Esophagus muscularis mucosa (tissue), 4 donors: ENCODE measurements around the gene NRXN3. TPM values are rescaled to one million over a fixed set of nuclear protein-coding genes. Genes with fewer than 3 reads are reported as not detected.

Experiments used
- DNase-seq: peaks from one replicate; pipeline ENCODE4 v3.0.0-alpha.2; 2017; ENCODE audit errors: extremely low spot score
- H3K27ac ChIP-seq, 4 donors: fragments of 200-600 bp; sonication (generic); replicated peaks in 1 of 4; 1 replicate in 3 of 4; 2 replicates in 1 of 4; pipeline ENCODE4 v1.5.1; 2016 to 2019; ENCODE audit warnings: mild to moderate bottlenecking in 1 of 4
- H3K27me3 ChIP-seq, 4 donors: fragments of 200-600 bp; sonication (generic); one replicate each; pipeline versions ENCODE4 v1.5.1 to v1.6.0; 2016 to 2019
- H3K36me3 ChIP-seq, 4 donors: fragments of 200-600 bp; sonication (generic); one replicate each; pipeline ENCODE4 v1.5.1; 2016 to 2019
- H3K4me1 ChIP-seq, 4 donors: fragments of 200-600 bp; sonication (generic); one replicate each; pipeline ENCODE4 v1.5.1; 2016 to 2019
- H3K4me3 ChIP-seq, 4 donors: fragments of 200-600 bp; sonication (generic); 1 replicate in 2 of 4; 2 replicates in 2 of 4; pipeline ENCODE4 v1.5.1; 2016 to 2019; ENCODE audit warnings: mild to moderate bottlenecking in 4 of 4, moderate library complexity in 1 of 4
- H3K9me3 ChIP-seq, 4 donors: fragments of 200-600 bp; sonication (generic); 1 replicate in 3 of 4; 2 replicates in 1 of 4; pipeline ENCODE4 v1.5.1; 2016 to 2019
- EP300 ChIP-seq: sonication (generic); formaldehyde crosslinking; IDR thresholded peaks from one replicate; pipeline ENCODE4 v1.6.1; 2017; ENCODE audit warnings: antibody characterized with exemption
- POLR2A ChIP-seq: fragments of 450-650 bp; IDR thresholded peaks from one replicate; pipeline ENCODE4 v1.6.1; 2017; ENCODE audit warnings: antibody characterized with exemption, moderate library complexity, mild to moderate bottlenecking, low read depth
- POLR2AphosphoS5 ChIP-seq, 2 donors: sonication (generic); formaldehyde crosslinking; IDR thresholded peaks; one replicate each; pipeline ENCODE4 v1.6.1; 2017; ENCODE audit warnings: antibody characterized with exemption in 2 of 2
- WGBS: methylation state at CpG from one replicate; pipeline ENCODE4 v1.1.5; 2018; 5-methylcytosine and 5-hydroxymethylcytosine counted together
- intact Hi-C: fragments of 100-400 bp; cut with DNase I; formaldehyde crosslinking; loops from one replicate; pipeline ENCODE4 v1.15.1; 2023
- total RNA-seq, 4 donors: library from RNA; depleted of rRNA; stranded (reverse); fragments of >200 nt; gene quantifications; one replicate each; pipeline versions ENCODE4 v1.1.0 to v1.2.1, GENCODE V29; 2016
- TF ChIP-seq, protein P1 (sequence below), 3 experiments: fragments of 200-600 bp in 2 of 3; fragments of 450-650 bp in 1 of 3; sonication (generic) in 2 of 3; IDR thresholded peaks; one replicate each; pipeline ENCODE4 v1.5.1; 2017 to 2019; ENCODE audit warnings: antibody characterized with exemption in 3 of 3, mild to moderate bottlenecking in 2 of 3, moderate library complexity in 1 of 3

Gene NRXN3
- total RNA-seq, 4 donors from 2014 or later = 71.1 to 159 (median 122) TPM

DNA sequence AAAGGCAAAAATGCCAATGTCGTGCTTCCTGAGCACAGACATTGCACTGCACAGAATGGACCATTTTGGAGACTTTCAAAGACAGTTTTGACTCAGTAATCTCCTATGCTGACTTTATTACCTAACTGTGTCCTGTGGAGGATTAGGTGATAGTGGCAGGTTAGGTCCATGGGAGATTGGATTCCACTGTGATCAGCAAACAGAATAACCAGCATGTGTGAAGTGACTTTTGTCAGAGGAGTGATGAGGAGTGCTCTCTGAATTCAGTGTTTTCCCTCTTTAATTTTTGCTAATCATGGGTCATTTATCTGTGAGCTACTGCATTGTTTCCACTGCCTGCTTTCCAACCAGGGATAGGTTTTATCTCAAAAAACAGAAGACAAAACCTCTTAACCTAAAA, 1378.7 kb downstream of the NRXN3 start:
- TF ChIP-seq EP300 (no peak), POLR2AphosphoS5 (IDR thresholded peaks at IDR 0.05) (no peak)
- TF ChIP-seq, protein P1, sequence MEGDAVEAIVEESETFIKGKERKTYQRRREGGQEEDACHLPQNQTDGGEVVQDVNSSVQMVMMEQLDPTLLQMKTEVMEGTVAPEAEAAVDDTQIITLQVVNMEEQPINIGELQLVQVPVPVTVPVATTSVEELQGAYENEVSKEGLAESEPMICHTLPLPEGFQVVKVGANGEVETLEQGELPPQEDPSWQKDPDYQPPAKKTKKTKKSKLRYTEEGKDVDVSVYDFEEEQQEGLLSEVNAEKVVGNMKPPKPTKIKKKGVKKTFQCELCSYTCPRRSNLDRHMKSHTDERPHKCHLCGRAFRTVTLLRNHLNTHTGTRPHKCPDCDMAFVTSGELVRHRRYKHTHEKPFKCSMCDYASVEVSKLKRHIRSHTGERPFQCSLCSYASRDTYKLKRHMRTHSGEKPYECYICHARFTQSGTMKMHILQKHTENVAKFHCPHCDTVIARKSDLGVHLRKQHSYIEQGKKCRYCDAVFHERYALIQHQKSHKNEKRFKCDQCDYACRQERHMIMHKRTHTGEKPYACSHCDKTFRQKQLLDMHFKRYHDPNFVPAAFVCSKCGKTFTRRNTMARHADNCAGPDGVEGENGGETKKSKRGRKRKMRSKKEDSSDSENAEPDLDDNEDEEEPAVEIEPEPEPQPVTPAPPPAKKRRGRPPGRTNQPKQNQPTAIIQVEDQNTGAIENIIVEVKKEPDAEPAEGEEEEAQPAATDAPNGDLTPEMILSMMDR (IDR thresholded peaks at IDR 0.05) = no peak
- intact Hi-C loops = no loop called here
- DNase-seq = no peak

GRCh38 chr14:79549515-79549914, 1379.3 kb downstream of the NRXN3 start:
- Histone ChIP-seq H3K4me3 (no peak overlapping the region), H3K4me1 (peaks cover 0 to 25% (median 22%) of the 10 kb centered on the region in 4 donors), H3K27me3 (no peaks in the 10 kb centered on the region), H3K36me3 (no peaks in the 10 kb centered on the region), H3K9me3 (no peaks in the 10 kb centered on the region), H3K27ac (no peak overlapping the region)
- TF ChIP-seq EP300 (no peak), POLR2A (no peak), POLR2AphosphoS5 (IDR thresholded peaks at IDR 0.05) (no peak)
- TF ChIP-seq, protein P1 (IDR thresholded peaks at IDR 0.05) = no peak
- DNase-seq = no peak
- intact Hi-C loops = no loop called here
- 76% methylated on average over 5 of the region's 5 CpGs for WGBS

More for the DNA sequence above, 1378.7 kb downstream of the NRXN3 start:
- no peaks in the 10 kb centered on the region for H3K9me3 ChIP-seq
- H3K27ac ChIP-seq = no peak overlapping the region
- H3K36me3 ChIP-seq = no peaks in the 10 kb centered on the region
- 96% methylated on average over 1 of the region's 1 CpG for WGBS
- H3K4me3 ChIP-seq = no peak overlapping the region
- peaks cover 1 to 32% (median 28%) of the 10 kb centered on the region in 4 donors for H3K4me1 ChIP-seq
- H3K27me3 ChIP-seq = no peaks in the 10 kb centered on the region

- DNase-seq = no peak
- Histone ChIP-seq H3K36me3 (no peaks in the 10 kb centered on the region), H3K27ac (no peak overlapping the region), H3K4me3 (no peak overlapping the region), H3K4me1 (peaks cover 0 to 13% (median 10%) of the 10 kb centered on the region in 4 donors), H3K27me3 (no peaks in the 10 kb centered on the region), H3K9me3 (no peaks in the 10 kb centered on the region)
- intact Hi-C loops = no loop called here
- WGBS = 78% methylated on average over 4 of the region's 4 CpGs
- TF ChIP-seq POLR2A (no peak), POLR2AphosphoS5 (IDR thresholded peaks at IDR 0.05) (no peak), EP300 (no peak)
- TF ChIP-seq, protein P1 (IDR thresholded peaks at IDR 0.05) = no peak
These were observed 1381.3 kb downstream of the NRXN3 start for GRCh38 chr14:79551523-79551922.

DNA sequence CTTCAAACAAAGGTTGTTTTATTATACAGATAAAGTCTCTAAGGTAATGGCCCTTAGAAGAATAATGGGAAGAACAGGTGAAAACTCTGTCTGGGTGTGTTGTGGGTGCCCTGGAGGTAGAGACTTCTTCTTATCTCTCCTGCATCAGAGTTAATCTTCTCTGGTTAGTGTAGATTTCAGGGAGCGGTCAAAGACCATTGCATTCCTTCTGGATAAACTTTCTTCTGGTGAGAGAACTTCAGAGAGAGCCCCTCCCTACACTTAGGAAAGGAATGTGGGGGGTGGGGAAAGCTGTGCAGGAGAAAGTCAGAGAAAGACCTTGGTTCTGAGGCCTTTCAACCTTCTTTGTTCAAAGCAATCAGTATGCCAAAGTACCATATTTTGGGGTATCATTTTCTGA, 1382.6 kb downstream of the NRXN3 start:
- Histone ChIP-seq H3K36me3 (no peaks in the 10 kb centered on the region), H3K4me3 (no peak overlapping the region), H3K4me1 (peaks cover 0 to 10% (median 3%) of the 10 kb centered on the region in 4 donors), H3K27me3 (no peaks in the 10 kb centered on the region), H3K27ac (no peak overlapping the region), H3K9me3 (no peaks in the 10 kb centered on the region)
- TF ChIP-seq, protein P1 (IDR thresholded peaks at IDR 0.05) = no peak
- intact Hi-C loops = no loop called here
- DNase-seq = no peak
- 88% methylated on average over 1 of the region's 1 CpG for WGBS

GRCh38 chr14:79554816-79555215, 1384.6 kb downstream of the NRXN3 start:
- H3K4me3 ChIP-seq = no peak overlapping the region
- no peak for TF ChIP-seq POLR2AphosphoS5 (IDR thresholded peaks at IDR 0.05)
- no peaks in the 10 kb centered on the region for H3K36me3 ChIP-seq
- 98% methylated on average over 3 of the region's 3 CpGs for WGBS
- H3K9me3 ChIP-seq = no peaks in the 10 kb centered on the region
- H3K4me1 ChIP-seq = peaks cover 0 to 10% (median 3%) of the 10 kb centered on the region in 4 donors
- intact Hi-C loops = no loop called here
- DNase-seq = peak; percentile 72
- H3K27me3 ChIP-seq = no peaks in the 10 kb centered on the region
- no peak overlapping the region for H3K27ac ChIP-seq
